T-helper 2 cell treated with Interferon-gamma antibody and Interleukin-4, amounts not matched to agents 5 μg/mL and 100 μg/mL, for 36 hours (primary cell): ENCODE results near the gene GPR15.
A peak's percentile ranks its signal among the peaks of the same experiment; 100 is the strongest.
"Not testable (repeated sequence)": the region's sequence is repeated elsewhere in the genome, so short reads cannot be mapped to it uniquely, and the experiment has no call there.

Experiments
- DNase-seq: peaks from one replicate; pipeline ENCODE4 v3.0.0; 2021; ENCODE audit warnings: low spot score
- H3K27ac Mint-ChIP-seq: one replicate; pipeline ENCODE4 v1.8.0; 2021; ENCODE audit warnings: mild to moderate bottlenecking, mixed read lengths
- H3K27me3 Mint-ChIP-seq: one replicate; pipeline ENCODE4 v1.8.0; 2021; ENCODE audit warnings: low read depth, mixed read lengths
- H3K36me3 Mint-ChIP-seq: one replicate; pipeline ENCODE4 v1.8.0; 2021; ENCODE audit warnings: low read depth, mixed read lengths
- H3K4me1 Mint-ChIP-seq: one replicate; pipeline ENCODE4 v1.8.0; 2021; ENCODE audit warnings: low read depth, mixed read lengths
- H3K4me3 Mint-ChIP-seq: one replicate; pipeline ENCODE4 v1.8.0; 2022; ENCODE audit warnings: mild to moderate bottlenecking, moderate library complexity, mixed read lengths
- H3K9me3 Mint-ChIP-seq: one replicate; pipeline ENCODE4 v1.8.0; 2021; ENCODE audit warnings: mixed read lengths

Gene GPR15

GRCh38 chr3:98556164-98557130 lies 24.7 kb downstream of the GPR15 start:
- H3K4me3 Mint-ChIP-seq, result peak overlapping the region; percentile 83
- peak overlapping the region; percentile 95 for H3K27ac Mint-ChIP-seq
- no peaks in the 10 kb centered on the region for H3K27me3 Mint-ChIP-seq

GRCh38 chr3:98557324-98558010 lies 25.7 kb downstream of the GPR15 start:
- Mint-ChIP-seq H3K9me3 (peaks cover 9% of the 10 kb centered on the region), H3K4me1 (peaks cover 79% of the 10 kb centered on the region), H3K27ac (peak overlapping the region; percentile 95), H3K27me3 (no peaks in the 10 kb centered on the region), H3K4me3 (peak overlapping the region; percentile 83), H3K36me3 (peaks cover 36% of the 10 kb centered on the region)
- peak; percentile 78 for DNase-seq

More at GRCh38 chr3:98556164-98557130, 24.7 kb downstream of the GPR15 start:
- H3K36me3 Mint-ChIP-seq, result peaks cover 45% of the 10 kb centered on the region
- H3K9me3 Mint-ChIP-seq, result peaks cover 9% of the 10 kb centered on the region
- DNase-seq, result peak; percentile 87
- H3K4me1 Mint-ChIP-seq, result peaks cover 80% of the 10 kb centered on the region

DNA sequence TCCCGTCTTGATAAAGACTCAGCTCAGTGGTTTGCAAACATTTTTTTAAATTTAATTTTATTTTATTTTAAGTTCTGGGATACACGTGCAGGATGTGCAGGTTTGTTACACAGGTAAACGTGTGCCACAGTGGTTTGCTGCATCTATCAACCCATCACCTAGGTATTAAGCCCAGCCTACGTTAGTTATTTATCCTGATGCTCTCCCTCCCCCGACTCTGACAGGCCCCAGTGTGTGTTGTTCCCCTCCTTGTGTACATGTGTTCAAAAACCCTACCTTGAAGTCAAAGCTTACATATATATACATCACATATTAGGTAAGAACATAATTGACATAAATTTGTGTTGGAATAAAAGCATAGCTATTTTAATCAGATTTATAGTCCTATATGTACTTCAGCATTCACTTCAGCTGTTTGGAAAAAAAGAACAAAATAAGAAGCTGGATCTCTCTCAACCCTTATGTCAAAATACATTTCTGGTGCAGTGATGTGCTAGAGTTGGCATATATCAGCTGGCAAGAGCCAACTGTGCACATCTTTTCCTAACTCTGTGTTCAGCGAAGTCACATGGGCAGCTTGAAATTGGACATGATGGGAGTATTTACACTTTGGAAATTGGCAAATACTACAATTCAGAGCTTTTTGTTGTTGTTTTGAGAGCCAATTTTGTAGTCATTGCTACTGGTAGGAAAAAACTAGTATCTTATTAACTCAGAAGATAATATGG lies 26.5 kb downstream of the GPR15 start:
- Mint-ChIP-seq H3K36me3 (peaks cover 28% of the 10 kb centered on the region), H3K9me3 (peaks cover 9% of the 10 kb centered on the region), H3K27me3 (no peaks in the 10 kb centered on the region), H3K4me3 (peak overlapping the region; percentile 83), H3K4me1 (peaks cover 76% of the 10 kb centered on the region), H3K27ac (peak overlapping the region; percentile 95)
- no peak for DNase-seq

- not testable (repeated sequence) for H3K9me3 Mint-ChIP-seq, H3K27ac Mint-ChIP-seq, H3K27me3 Mint-ChIP-seq, H3K4me3 Mint-ChIP-seq, DNase-seq
- peaks cover 22% of the 10 kb centered on the region for H3K36me3 Mint-ChIP-seq
- H3K4me1 Mint-ChIP-seq, result peaks cover 81% of the 10 kb centered on the region
Measured at GRCh38 chr3:98559769-98560168, 28.0 kb downstream of the GPR15 start.

DNA sequence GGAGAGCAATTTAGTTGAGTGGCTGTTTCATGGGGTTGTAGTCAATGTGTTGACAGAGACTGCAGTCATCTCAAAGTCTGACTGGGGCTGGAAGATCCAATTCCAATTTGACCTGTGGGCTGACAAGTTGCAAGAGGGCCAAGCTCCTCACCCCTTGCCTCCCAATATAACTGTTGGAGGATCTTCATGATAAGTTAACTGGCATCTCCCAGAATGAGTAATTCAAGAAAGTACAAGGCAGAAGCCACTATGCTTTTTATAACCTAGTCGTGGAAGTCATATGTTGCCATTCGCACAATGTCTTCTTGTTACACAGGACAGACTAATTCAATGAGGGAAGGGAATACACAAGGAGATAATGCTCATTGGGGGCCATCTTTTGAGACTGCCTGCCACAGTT lies 29.1 kb downstream of the GPR15 start:
- H3K4me3 Mint-ChIP-seq, result peak overlapping the region; percentile 53
- H3K4me1 Mint-ChIP-seq, result peaks cover 84% of the 10 kb centered on the region
- H3K27ac Mint-ChIP-seq, result peak overlapping the region; percentile 70
- DNase-seq, result no peak
- peaks cover 19% of the 10 kb centered on the region for H3K36me3 Mint-ChIP-seq
- H3K27me3 Mint-ChIP-seq, result no peaks in the 10 kb centered on the region
- H3K9me3 Mint-ChIP-seq, result peaks cover 9% of the 10 kb centered on the region

DNA sequence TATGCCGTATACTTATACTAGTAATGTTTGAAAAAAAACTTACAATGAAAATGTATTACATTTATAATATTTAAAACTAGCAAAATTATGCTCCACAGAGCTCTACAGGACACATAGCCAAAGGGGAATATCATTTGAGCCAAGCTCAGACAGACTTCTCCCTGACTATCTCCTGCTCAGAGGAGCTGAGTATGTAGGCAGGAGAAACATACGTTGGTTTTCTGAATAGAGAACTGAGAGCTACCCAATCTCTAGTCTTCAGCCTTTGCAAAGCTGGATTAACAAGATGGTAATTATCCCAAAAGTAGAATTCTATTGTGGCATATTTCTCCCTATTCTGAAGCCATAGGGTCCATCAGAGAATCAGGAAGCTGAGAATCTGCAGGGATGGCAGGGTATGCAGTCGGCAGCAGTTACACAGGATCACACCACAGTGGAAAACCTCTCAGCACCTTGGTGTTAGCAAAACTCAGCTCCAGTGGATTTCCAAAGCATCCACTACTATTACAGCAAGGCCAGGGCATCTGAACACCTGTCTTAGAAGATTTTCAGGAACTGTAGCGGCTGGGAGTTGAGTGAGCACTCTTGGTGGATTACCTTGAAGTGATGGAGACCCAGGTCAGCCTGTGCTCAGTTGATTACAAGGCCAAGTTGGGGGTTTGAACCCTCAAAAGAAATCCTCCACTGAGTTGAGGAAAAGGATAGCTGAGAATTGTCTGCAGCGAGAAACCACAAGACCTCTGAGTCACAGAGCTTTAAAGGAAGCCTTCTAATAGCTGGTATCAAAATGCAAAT lies 30.1 kb downstream of the GPR15 start:
- Mint-ChIP-seq H3K36me3 (peaks cover 19% of the 10 kb centered on the region), H3K4me3 (peak overlapping the region; percentile 53), H3K27ac (peak overlapping the region; percentile 76), H3K4me1 (peaks cover 85% of the 10 kb centered on the region), H3K9me3 (peaks cover 9% of the 10 kb centered on the region), H3K27me3 (no peaks in the 10 kb centered on the region)
- DNase-seq, result no peak

DNA sequence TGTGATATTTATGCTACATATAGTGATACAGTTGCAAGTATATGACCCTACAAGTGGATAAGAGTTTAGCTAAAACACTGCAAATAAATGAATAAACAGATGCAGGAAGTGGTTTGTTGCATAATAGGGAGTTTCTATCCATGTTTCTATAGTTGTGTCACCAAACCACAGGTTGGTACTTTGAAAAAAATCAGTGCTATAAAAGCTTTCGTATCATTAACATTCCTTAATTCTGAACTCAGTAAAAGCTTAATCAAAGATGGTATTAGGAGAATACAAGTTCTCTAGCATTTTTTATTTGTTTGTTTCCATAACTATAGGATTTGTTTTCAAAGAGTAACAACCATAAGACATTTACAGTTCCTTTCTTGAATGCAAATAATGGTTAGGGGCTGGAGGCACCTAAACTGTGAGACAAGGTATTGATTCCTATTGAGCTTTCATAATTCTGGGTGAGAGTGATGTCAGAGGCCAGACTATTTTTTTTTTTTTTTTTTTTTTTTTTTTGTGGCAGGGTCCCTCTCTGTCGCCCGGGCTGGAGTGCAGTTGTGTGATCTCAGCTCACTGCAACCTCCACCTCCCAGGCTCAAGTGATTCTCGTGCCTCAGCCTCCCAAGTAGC lies 32.0 kb downstream of the GPR15 start:
- Mint-ChIP-seq H3K9me3 (peaks cover 14% of the 10 kb centered on the region), H3K4me1 (peaks cover 83% of the 10 kb centered on the region), H3K4me3 (peak overlapping the region; percentile 77), H3K27me3 (no peaks in the 10 kb centered on the region), H3K36me3 (peaks cover 21% of the 10 kb centered on the region), H3K27ac (peak overlapping the region; percentile 91)
- DNase-seq, result no peak

DNA sequence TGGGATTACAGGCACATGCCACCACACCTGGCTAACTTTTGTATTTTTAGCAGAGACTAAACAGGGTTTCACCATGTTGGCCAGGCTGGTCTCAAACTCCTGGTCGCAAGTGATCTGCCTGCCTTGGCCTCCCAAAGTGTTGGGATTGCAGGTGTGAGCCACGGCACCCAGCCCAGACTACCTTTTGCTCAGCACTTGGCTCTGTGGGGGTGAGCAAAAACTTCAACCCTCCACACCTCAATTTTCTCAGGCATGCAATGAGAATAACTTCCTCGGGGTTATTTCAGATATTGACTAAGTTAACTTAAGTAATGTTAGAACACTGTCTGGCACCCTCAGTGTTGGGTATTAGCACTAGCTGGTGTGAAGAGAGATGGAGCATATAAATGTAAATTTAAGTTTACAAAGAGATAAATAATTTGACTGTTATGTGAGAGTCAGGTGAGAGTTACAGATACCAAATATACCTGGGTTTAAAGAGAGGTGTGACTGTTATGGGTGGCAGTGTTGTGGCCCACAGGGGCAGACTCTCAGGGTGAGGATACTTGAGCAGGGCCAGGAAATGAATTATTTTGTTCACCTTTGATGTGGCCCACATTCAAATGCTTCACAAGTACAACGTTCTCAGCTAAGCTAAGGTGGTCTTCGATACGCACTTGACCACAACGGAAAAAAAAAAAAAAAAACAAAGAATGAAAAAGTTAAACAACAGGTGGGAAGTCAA lies 32.7 kb downstream of the GPR15 start:
- peaks cover 80% of the 10 kb centered on the region for H3K4me1 Mint-ChIP-seq
- DNase-seq, result no peak
- peak overlapping the region; percentile 77 for H3K4me3 Mint-ChIP-seq
- peaks cover 21% of the 10 kb centered on the region for H3K36me3 Mint-ChIP-seq
- peak overlapping the region; percentile 91 for H3K27ac Mint-ChIP-seq
- H3K27me3 Mint-ChIP-seq, result no peaks in the 10 kb centered on the region
- H3K9me3 Mint-ChIP-seq, result peaks cover 16% of the 10 kb centered on the region

- peaks cover 14% of the 10 kb centered on the region for H3K9me3 Mint-ChIP-seq
- H3K4me1 Mint-ChIP-seq, result peaks cover 79% of the 10 kb centered on the region
- H3K27me3 Mint-ChIP-seq, result no peaks in the 10 kb centered on the region
- no peak for DNase-seq
- peak overlapping the region; percentile 79 for H3K27ac Mint-ChIP-seq
- H3K36me3 Mint-ChIP-seq, result peaks cover 17% of the 10 kb centered on the region
- peak overlapping the region; percentile 55 for H3K4me3 Mint-ChIP-seq
Measured at GRCh38 chr3:98565237-98565643, 33.5 kb downstream of the GPR15 start.

- peak overlapping the region; percentile 55 for H3K4me3 Mint-ChIP-seq
- H3K36me3 Mint-ChIP-seq, result peaks cover 17% of the 10 kb centered on the region
- no peak overlapping the region for H3K27ac Mint-ChIP-seq
- DNase-seq, result no peak
- no peaks in the 10 kb centered on the region for H3K27me3 Mint-ChIP-seq
- peaks cover 73% of the 10 kb centered on the region for H3K4me1 Mint-ChIP-seq
- H3K9me3 Mint-ChIP-seq, result peaks cover 14% of the 10 kb centered on the region
Measured at GRCh38 chr3:98565843-98566242, 34.1 kb downstream of the GPR15 start.

- H3K27me3 Mint-ChIP-seq, result no peaks in the 10 kb centered on the region
Measured at GRCh38 chr3:98567666-98568270, 36.0 kb downstream of the GPR15 start.

DNA sequence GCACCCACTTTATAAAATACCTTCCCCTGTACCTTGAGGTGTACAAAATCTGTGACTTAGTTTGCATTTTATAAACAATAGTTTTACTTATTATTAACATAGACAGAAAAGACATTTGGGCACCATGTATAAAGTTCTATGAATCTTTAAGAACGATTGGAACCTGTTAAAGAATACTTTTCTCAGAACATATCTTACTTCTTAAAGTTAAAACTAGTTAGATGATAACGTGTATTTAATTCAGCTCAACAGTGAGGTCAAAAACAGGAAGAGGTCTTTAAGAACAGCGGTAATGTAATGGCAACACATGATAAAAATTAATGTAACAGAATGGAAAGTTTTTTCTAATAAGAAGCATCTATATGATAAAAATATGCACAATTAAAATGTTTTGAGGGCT lies 36.6 kb downstream of the GPR15 start:
- H3K36me3 Mint-ChIP-seq, result peaks cover 22% of the 10 kb centered on the region
- DNase-seq, result no peak
- H3K4me1 Mint-ChIP-seq, result peaks cover 74% of the 10 kb centered on the region
- H3K4me3 Mint-ChIP-seq, result peak overlapping the region; percentile 57
- H3K27me3 Mint-ChIP-seq, result no peaks in the 10 kb centered on the region
- H3K27ac Mint-ChIP-seq, result peak overlapping the region; percentile 87
- H3K9me3 Mint-ChIP-seq, result peaks cover 14% of the 10 kb centered on the region

More at GRCh38 chr3:98567666-98568270, 36.0 kb downstream of the GPR15 start:
- H3K4me3 Mint-ChIP-seq, result peak overlapping the region; percentile 57
- peak; percentile 38 for DNase-seq
- H3K9me3 Mint-ChIP-seq, result peaks cover 14% of the 10 kb centered on the region
- H3K27ac Mint-ChIP-seq, result peak overlapping the region; percentile 87
- H3K4me1 Mint-ChIP-seq, result peaks cover 72% of the 10 kb centered on the region
- H3K36me3 Mint-ChIP-seq, result peaks cover 19% of the 10 kb centered on the region
